IPS DF 4.7 (cell line): ENCODE results near the gene XPO6.

Experiments
- DNase-seq: peaks from one replicate; pipeline ENCODE4 v3.0.0-alpha.2; 2013; ENCODE audit warnings: low spot score; ENCODE audit errors: extremely low read depth

Gene XPO6

DNA sequence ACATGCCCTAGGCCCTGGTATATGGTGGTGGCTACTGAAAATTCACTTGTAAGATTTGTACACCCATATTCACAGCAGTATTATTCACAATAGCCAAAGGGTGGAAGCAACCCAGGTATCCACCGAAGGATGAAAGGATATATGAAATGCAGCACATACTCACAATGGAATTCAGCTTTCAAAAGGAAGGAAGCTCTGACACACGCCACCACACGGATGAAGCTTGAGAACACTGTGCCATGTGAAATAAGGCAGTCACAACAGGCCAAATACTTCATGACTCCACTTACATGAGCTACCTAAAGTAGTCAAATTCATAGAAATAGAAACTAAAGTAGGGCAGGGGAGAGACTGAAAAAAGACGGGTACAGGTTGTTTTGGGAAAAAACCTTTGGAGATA lies 2.9 kb downstream of the XPO6 start:
- DNase-seq: no peak

DNA sequence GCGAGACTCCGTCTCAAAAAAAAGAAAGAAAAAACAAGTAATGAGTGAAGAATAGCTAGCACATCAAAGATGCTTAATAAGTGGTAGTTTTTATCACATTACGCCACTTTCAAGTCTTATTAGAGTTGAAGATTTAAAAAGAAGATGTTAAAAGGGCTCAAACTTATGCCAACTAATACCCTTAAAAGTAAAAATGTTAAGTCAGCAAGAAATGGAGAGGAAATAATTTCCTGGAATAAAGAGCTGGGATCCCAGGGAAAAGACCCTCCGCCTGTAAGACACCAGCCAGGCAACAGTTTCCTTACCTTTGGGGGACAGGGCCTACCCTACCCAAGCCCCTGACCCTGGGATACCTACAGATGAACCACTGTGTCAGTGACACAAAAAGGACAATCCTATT lies 3.6 kb downstream of the XPO6 start:
- no peak for DNase-seq

DNA sequence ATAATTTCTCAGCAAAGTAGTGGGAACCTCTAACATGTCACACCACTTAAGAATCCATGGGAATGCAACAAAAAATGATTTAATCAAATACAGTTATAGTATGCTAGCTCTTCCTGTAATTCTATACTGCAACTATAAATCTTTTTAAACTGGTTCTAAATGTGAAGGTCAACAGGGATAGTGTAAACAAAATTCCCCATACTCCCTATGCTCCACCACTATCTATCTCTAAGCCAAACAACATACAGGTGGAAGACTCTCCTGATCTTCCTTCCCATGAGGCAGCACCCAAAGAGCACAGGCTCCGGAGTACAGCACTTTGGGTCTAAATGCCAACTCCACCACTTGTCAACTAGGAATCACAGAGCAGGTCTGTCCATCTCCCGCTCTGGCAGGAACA lies 4.4 kb downstream of the XPO6 start:
- no peak for DNase-seq

DNA sequence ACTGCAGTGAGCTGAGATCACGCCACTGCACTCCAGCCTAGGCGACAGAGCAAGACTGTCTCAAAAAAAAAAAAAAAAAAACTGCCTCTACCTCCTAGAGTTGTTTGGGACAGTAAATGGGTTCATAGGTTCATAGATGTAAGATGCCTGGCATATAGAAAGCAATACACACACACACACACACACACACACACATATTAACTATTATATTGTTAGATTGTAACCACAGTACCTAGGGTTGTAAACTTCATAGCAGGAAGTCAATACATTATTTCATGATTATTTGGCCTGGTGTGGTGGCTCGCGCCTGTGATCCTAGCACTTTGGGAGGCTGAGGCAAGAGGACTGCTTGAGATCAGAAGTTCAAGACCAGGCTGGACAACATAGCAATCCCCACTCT lies 5.8 kb downstream of the XPO6 start:
- DNase-seq: no peak

DNA sequence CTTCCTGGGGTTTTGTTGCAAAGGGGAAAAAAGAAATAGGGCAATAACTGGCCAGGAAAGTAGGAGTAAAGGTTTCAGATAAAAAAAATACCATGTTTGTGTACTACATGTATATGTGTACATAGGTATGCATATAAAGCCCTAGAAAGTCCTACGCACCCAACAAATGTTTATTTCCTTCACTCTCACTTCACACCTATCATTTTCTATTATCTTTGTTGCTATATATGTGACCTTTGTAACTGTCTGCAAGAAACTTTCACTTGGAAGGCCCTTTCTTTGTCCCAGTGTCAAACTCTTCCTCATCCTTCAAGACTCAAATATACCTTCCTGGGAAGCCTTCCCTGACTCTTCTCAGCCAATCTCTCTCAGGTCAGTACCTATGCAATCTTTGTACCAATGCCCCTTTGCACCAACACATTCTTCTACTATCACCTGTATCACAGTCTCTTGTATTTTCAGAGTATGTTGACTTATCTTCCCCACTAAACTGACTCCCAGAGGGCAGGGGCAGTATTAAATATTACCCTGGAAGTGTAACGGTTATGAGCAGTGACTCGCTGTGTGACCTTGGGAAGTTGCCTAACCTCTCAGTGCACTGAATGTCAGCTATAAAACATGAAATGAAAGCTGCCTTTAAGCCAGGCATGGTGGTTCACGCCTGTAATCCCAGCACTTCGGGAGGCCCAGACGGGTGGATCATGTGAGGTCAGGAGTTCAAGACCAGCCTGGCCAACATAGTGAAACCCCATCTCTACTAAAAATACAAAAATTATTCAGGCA lies 6.5 kb downstream of the XPO6 start:
- DNase-seq: no peak

DNA sequence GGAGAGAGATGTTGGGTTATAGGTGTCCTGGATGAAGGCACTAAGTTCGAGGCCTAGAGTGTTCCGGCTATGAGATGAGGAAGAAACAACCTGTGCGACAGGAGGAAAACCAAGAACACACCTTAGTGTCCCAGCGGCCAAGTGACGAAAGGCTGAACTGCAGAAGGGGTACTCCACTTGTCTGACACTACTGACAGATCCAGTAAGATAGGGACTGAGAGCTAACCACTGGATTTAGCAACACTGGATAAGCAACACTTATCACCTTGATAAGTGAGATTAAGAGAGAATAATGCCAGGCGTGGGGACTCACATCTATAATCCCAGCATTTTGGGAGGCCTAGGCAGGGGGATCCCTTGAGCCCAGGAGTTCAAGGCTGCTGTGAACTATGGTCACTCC lies 7.1 kb downstream of the XPO6 start:
- DNase-seq: no peak

DNA sequence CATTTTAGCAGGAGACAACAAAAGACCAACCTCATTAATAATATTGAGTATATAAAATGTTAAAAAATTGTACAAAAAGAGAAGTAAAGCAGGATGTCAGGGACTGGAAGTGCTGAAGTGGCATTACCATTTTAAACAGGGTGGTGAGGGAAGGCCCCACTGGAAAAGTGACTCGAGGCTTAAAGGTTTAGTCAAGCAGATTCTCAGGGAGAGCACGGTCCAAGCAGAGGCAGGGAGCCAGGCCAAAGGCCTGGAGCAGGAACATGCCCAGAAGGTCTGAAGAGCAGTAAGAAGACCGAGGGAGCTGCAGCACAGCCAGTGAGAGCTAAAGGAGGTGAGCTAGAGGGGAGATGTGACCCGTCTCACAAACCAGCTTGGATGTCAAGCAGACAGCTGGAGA lies 7.6 kb downstream of the XPO6 start:
- no peak for DNase-seq

DNA sequence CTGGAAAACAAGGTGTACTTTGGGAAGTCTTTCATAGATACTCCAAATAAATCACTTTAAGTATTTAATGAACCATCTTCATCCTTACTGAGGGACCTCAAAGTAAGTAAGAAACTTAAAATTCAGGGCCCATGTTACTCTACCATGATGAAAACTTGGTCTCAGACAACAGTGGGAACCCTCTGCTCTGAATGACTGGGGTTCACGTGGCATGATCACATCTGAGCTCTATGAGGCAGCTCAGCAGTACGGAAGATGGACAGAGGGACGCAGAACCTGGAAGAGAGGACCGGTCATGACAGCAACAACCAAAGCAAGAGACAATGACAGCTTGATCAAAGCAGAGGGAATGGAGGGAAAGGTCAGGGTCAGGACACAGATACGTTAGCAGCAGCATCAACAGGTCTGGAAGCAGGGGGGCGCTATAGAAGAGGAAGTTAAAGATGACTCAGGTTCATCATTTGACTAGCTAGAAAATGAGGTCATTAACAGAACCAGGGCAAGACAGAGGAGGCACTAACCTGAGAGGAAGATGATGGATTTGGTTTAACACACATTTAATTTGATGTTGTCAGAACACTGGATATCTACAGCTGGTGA lies 9.5 kb downstream of the XPO6 start:
- DNase-seq: no peak

DNA sequence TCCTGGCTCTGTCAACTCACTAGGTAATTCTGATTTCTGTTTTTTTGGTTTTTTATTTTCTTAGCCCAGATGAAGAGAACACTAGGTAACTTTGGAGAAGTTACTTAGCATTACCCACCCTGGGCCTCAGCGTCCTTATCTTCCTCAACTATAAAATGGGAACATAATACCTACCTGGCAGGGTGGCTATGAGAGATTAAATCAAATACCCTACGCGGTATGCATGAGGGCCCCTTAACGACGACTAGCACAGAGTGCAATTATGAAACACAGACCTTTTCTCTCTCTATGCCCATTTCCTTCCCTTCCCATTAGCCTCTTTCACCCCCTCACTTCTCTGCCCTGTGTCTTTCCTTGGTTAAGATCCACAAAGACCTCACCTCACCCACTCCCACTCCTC lies 11.1 kb downstream of the XPO6 start:
- no peak for DNase-seq

DNA sequence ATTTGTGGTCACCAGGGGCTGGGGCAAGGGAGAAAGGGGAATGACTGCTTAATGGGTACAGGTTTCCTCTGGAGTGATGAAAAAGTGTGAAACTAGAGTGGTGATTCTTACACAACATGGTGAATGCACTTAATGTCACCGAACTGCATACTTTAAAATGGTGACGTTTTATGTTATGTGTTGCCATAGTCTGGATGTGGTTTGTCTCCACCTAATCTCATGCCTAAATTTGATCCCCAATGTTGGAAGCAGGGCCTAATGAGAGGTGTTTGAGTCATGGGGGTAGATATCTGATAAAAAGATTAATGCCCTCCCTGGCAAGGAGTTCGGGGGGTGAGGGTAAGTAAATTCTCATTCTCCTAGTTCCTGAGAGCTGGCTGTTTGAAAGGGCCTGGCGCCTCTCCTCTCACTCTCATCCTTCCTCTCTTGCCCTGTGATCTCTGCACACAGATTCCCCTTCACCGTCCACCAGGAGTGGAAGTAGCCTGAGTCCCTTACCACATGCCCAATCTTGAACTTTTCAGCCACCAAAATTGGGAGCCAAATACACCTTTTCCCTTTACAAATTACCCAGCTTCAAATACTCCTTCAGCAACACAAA lies 15.3 kb downstream of the XPO6 start:
- no peak for DNase-seq

DNA sequence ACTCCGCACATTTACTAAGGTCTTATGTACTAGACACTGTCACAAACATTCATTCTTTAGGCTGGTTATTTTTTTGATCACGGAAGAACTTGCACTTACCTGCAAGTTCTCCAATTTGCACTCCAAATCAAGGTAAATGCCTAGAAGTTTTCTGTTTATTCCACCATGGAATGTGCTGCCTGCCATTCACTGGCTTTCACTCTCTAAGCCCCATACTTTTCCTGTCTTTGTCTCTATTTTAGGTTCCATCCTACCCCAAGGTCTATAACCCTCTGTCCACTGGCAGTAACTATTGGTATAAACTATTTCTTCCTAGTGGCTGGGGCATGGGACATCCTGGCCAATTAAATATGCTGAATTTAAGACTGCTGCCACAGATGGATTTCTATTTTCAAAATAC lies 15.9 kb downstream of the XPO6 start:
- no peak for DNase-seq

DNA sequence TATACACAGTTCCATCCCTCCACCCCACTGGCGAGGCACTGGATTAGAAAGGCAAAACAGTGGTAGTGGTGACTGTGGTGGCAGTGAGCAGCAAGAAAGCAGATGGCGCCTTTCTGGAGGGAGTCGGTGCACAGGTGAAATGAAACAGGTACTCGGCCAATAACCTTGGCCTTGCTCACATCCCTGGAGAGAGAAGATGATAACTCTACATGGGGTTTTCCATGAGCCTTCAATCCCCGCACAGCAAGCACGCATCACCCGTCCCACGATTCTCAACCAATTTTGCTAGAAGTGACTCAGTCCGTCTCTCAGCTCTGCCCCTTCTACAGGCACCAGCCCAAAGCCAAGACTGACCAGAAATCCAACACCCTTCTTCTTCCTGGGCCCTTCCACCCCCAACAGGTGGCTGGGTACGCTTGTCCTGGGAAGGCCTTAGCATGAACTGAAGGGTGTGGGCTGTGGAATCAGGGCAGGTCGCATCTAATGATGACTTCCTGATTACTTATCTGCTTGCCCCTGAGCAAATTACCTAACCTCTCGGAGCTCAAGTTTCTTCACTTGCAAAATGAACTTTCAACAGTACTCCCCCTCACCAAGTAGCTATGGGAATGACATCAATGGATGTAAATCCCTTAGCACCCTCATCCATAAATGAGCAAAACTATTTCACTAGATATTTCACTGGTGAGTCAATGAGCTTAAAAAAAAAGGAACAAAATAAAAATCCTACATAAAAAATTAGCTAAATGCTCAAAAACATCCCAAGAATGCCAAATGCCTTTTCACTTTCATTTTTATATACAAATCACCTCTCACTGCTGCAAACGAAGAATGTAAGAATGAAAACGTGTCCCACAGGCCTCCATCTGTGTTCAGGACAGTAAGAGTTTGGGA lies 18.0 kb downstream of the XPO6 start:
- DNase-seq: no peak

DNA sequence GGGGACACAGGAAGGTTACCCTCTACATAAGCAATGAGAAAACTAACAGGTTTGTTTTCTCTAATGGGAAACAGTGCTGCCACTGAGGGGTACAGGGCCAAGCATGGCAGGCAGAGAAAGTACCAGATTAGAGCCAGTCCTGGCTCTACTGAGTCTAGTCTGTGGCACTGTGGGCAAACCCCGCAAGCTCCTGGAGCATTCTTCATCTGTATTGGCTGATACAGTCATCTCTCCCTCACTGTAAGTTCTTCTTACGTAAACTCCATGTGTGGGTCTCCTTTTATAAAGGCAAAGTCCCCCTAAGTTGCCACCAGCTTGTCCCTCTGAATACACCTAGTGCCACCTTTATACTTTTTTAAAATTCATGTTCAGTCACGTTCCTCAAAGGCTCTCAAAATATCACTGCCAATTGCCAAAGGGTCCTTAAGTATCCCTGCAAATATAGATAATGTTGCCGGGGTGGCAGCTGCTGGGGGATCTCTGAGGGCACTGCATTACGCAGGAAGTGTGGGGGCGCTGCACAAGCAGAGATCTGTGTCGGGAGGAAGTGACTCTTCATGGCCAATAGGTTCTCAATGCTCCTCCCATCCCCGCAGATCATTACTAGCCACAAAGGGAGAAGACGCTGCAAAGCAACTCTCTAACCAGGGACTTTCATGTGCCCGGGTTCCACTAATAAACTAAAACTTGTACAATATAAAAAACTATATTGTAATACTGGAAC lies 18.8 kb downstream of the XPO6 start:
- DNase-seq: no peak

DNA sequence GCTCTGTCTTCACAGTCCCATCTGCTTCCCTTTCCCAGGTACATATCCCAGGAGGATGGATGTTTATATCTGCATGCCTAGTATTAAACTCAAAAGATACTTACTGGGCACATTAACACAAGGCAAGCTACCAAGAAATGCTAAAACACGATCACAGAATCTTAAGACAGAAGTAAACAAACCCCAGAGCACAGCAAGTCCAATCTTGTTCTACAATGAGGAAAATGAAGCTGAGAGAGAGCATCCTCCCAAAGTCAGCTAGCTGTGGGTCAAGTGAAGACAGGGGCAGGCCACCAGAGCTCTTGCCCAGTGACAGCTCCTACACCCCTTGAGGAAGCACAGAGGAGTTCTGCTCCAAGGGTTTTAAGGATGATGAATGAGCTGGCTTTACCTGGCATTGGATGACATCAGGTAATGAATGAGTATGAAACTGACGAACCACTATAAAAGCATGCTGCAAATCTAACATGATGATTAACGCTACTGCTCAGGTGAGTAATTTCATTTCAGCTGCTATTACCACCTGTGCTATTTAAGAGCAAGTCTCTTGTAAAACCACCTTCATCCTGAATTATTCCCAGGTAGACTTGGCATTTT lies 20.3 kb downstream of the XPO6 start:
- no peak for DNase-seq

DNA sequence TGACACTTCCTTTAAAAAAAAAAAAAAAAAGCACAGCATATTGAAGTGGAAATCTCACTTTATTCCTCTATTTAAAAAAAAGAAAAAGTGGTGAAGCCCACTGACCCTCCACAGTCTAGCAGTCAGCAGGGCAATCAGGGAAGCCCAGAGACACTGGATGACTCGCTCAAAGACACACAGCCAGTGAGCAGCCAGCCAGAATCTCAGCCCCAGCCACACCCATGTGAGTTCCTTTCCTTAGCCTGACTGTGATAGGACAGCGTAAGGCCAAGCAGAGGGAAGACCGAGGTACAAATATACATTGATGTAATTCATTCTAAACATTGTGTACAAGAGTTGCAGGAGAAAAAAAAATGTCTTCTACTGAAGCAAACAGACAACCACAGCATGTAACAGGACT lies 22.5 kb downstream of the XPO6 start:
- no peak for DNase-seq

DNA sequence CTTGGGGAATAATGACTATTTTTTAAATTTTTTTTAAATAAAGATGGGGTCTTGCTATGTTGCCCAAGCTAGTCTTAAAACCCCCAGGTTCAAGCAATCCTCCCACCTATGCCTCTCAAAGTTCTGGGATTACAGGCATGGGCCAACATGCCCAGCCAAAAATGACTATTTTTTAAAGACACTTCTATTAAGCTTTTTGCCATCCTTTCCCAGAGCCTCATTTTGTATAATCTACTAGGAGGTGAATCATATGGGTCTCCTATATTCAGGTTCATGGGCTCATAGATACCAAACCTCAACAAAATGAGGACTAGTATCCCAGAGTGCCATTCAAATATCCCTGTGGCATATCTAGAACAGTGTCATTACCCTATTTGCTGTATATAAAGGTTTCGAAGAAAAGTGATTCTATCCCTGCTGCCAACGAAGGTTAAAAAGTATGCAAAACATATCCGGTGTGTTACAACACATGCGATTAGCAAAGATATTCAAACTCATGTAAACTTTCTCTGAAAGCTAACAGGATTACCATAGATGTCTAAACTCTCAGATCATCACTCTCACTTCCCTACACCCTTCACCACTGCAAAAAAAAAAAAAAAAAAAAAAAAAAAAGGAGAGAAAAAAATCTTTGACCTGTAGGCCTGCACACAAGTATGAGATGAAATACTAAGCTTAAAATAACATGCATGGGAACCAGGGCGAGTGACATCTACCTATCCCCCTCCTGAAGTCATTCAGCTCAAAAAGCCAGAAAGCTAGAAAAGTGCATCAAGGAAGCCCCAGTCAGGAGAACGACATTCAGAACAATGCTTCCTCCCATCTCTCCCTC lies 23.5 kb downstream of the XPO6 start:
- DNase-seq: no peak

DNA sequence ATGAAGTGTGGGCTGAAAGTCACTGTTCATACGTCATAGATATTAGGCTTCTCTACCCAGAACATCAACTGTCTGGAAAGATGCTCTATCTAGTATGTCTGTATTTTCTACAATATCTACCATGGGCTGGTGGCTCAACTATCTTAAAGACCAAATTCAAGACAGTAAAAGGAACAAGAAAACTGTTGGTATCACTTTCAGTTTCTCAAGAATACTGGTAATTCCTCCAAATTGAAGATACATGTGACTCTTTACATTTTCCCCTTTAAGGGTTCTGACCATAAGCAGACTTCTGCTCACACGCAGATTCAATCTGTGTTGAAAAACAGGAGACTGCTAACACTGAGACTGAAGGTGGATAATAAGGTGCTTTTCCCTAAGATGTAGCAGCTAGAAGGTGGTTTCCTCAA lies 24.2 kb downstream of the XPO6 start:
- no peak for DNase-seq

DNA sequence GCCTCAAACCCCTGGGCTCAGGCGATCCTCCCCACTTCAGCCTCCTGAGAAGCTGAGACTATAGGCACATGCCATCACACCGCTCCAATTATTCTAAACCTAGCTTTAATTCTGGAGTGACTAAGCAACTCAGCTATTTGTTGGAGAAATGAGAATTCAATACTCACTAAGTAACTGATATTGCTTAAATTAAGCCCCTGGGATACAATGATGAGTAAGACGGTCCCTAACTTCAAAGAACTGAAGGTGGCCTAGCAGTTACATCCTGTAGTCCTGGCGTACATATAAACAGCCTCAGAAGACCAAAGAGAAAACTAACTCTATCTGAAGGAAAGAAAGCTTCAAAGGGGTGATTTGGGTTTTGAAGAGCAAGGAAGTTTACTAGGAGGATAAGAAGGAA lies 25.0 kb downstream of the XPO6 start:
- no peak for DNase-seq

DNA sequence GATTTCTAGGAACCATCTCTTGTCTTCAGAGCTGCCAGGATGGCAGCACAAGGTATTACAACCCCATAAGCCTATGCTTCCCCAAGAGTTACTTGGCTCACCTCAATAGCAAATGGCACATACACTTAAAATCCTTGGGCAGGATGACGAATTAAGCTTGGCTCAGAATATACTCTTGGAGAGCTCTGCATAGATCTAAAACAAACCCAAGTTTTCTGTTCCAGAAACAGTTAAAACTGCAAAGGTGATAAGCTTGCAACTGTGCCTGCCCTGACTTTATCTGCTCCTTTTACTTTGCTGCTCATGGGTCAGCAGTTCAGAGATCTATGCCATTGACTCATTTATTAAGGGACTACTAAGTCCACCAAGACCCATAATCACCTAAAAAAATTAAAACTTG lies 26.1 kb downstream of the XPO6 start:
- no peak for DNase-seq

DNA sequence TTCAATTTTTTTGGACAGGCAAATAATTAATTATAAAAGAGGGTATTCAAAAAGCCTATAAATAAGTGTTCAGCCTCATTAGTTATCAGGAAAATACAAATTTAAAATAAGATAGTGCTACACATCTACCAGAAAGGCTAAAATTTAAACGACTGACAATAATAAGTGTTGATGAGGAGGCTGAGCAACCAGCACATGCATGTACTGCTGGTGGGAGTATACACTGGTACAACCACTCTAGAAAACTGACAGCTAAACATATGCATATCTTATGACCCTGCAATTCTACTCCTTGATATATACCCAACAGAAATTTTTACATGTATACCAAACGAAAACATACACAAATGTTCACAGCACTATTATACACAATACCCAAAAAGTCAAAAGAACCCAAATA lies 27.1 kb downstream of the XPO6 start:
- DNase-seq: no peak
